HUES64 (cell line): ENCODE data around the gene DUSP15.

Experiments used
- H3K27ac ChIP-seq: 2 replicates; pipeline ENCODE4 v1.7.0; 2013; ENCODE audit warnings: low read depth, low read length, inconsistent platforms
- H3K27me3 ChIP-seq: 2 replicates; pipeline ENCODE4 v1.6.1; 2013; ENCODE audit warnings: mild to moderate bottlenecking, low read length; ENCODE audit not compliant: insufficient read depth
- H3K36me3 ChIP-seq: 2 replicates; pipeline ENCODE4 v1.6.1; 2013; ENCODE audit warnings: mild to moderate bottlenecking, low read length; ENCODE audit not compliant: insufficient read depth
- H3K4me1 ChIP-seq: 2 replicates; pipeline ENCODE4 v1.6.1; 2013; ENCODE audit warnings: mild to moderate bottlenecking, low read length, moderate library complexity; ENCODE audit not compliant: insufficient read depth
- H3K4me3 ChIP-seq: 2 replicates; pipeline ENCODE4 v1.5.1; 2013; ENCODE audit warnings: mild to moderate bottlenecking, low read length, moderate library complexity
- H3K9ac ChIP-seq: 2 replicates; pipeline ENCODE4 v1.6.1; 2013; ENCODE audit warnings: mild to moderate bottlenecking, low read depth, low read length
- H3K9me3 ChIP-seq: 2 replicates; pipeline ENCODE4 v1.6.1; 2013; ENCODE audit warnings: low read depth, low read length; ENCODE audit not compliant: insufficient read depth
- WGBS: fragments of 150-250, 120-280 bp; methylation state at CpG from one replicate; pipeline ENCODE4 v1.1.7; 2013; ENCODE audit warnings: missing lambda C conversion rate; 5-methylcytosine and 5-hydroxymethylcytosine counted together

The DUSP15 gene

DNA sequence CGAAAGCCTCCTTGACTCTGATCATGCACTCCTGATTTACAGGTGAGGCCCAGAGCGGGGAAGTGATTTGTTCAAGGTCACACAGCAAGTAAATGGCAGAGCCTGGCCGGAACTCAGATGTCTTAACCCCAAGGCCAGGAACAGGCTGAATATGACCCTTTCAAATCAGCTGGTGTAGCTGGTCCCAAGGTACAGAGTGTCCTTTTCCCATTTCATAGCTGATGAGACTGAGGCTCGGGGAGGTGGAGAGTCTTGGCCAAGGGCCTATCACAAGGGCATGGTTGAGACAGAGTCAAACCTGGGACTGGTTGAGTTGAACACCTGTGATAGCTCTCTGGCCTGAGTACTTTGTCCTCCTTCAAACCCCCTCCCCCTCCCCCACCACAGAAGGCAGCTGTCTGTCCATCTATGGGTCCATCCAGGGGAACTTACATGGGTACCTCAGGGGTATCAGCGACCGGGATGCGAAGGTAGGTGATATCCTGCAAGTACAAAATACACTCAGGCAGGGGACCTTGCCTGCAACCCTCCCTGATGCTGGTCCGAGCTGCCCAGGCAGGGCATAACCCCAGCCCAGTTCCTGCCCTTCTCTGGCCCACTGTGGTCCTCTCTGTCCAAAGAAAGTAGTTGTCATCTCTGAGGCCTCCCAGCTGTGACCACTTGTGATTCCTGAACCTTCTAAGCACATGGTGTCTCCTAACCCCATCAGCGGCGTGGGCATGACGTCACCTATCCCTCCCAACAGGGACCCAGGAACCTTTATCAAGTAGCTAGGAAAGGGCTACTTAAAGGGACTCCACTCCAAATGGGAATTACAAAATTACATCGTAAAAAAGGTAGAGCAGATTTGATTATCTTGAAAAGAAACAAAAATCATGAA, 5.6 kb downstream of the DUSP15 start:
- 93% methylated on average over 11 of the region's 12 CpGs for WGBS
- no peak overlapping the region for H3K4me3 ChIP-seq
- no peaks in the 10 kb centered on the region for H3K36me3 ChIP-seq
- peaks cover 11% of the 10 kb centered on the region; the same call in 1 of the 2 replicates for H3K4me1 ChIP-seq
- H3K27ac ChIP-seq, result no peak overlapping the region
- peaks cover 14% of the 10 kb centered on the region for H3K27me3 ChIP-seq
- no peaks in the 10 kb centered on the region for H3K9me3 ChIP-seq
- H3K9ac ChIP-seq, result no peak overlapping the region

DNA sequence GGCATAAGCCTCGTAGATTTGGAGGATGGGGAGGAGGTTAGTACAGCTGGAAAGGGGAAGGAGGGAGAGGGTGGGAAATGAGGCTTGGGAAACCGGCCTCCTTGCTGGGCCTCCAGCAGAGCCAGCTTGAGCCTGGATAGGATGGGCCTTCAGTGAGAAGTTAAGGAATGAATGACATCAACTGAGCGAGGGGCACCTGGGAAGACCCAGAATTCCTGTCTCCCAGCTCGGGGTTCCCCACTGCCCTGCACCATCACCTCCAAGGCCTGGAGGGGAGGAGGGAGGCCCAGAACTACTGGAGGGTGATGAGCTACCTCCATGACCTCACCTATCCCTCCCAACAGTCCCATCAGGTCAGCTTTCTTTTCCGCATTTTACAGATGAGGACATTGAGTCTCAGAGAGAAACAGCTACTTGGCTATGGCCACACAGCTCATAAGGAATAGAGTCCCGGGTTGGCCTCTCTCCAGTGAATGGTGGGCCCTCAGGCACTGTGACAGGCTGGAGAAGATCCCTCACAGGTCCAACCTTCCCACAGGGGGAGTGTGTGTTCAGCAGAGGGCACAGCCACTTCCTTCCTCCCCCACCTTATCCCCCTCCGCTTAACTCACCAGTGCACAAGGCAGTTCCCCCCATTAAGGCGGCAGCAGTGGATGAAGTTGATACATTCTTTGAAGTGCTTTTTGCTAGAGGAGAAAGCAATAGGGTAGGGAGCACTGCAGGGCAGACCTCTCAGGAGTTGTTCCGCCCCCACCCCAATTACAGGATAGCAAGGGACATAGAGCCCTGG, 6.8 kb downstream of the DUSP15 start:
- peaks cover 2% of the 10 kb centered on the region for H3K27me3 ChIP-seq
- no peak overlapping the region for H3K4me3 ChIP-seq
- H3K36me3 ChIP-seq, result no peaks in the 10 kb centered on the region
- no peak overlapping the region for H3K9ac ChIP-seq
- no peak overlapping the region for H3K27ac ChIP-seq
- H3K9me3 ChIP-seq, result no peaks in the 10 kb centered on the region
- 94% methylated on average over 7 of the region's 9 CpGs for WGBS
- H3K4me1 ChIP-seq, result peaks cover 11% of the 10 kb centered on the region; the same call in 1 of the 2 replicates

DNA sequence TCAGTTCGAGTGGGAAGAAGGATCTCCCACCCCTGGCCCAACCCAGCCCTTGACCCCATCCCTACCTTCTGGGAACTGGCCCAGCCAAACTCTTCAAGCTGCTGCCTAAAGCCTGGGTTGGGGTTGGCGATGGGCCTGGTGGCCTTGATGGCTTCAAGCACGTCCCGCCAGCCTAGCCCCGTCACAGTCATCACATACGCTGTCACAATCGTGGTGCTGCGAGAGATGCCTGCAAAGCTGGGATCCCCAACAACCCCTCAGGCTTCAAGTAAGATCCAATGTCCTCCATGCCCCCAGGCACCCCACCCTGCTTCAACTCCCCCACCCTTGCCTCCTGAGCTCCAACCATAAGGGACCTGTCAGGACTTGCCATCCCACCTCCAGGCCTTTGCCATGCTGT, 7.8 kb downstream of the DUSP15 start:
- no peak overlapping the region for H3K27ac ChIP-seq
- H3K4me1 ChIP-seq, result peaks cover 11% of the 10 kb centered on the region; the same call in 1 of the 2 replicates
- no peaks in the 10 kb centered on the region; the same call in 1 of the 2 replicates for H3K27me3 ChIP-seq
- H3K4me3 ChIP-seq, result peak overlapping the region; percentile 66; the same call in 1 of the 2 replicates
- no peak overlapping the region for H3K9ac ChIP-seq
- WGBS, result 92% methylated on average over 8 of the region's 8 CpGs
- H3K9me3 ChIP-seq, result no peaks in the 10 kb centered on the region
- H3K36me3 ChIP-seq, result no peaks in the 10 kb centered on the region

DNA sequence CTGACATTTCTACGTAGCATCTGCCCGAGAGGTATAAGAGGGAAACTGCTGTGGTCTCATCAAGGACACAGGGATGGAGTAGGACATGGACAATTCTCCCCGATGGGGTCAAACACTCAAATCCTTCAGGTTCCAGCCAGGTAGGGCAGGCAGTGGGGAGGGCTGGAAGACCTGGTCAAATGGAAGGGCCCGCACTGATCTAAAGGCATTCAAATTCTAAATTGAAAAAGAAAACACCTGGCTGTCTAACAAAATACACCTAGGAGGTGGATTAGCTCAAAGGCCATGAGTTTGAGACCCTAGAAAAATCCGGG, 8.2 kb downstream of the DUSP15 start:
- WGBS, result 35% methylated on average over 5 of the region's 5 CpGs
- Histone ChIP-seq H3K27ac (no peak overlapping the region; the same call in 1 of the 2 replicates), H3K9ac (peak overlapping the region; percentile 21; the same call in 1 of the 2 replicates), H3K4me1 (peaks cover 11% of the 10 kb centered on the region; the same call in 1 of the 2 replicates), H3K4me3 (peak overlapping the region; percentile 66), H3K36me3 (no peaks in the 10 kb centered on the region), H3K9me3 (no peaks in the 10 kb centered on the region), H3K27me3 (no peaks in the 10 kb centered on the region; the same call in 1 of the 2 replicates)

DNA sequence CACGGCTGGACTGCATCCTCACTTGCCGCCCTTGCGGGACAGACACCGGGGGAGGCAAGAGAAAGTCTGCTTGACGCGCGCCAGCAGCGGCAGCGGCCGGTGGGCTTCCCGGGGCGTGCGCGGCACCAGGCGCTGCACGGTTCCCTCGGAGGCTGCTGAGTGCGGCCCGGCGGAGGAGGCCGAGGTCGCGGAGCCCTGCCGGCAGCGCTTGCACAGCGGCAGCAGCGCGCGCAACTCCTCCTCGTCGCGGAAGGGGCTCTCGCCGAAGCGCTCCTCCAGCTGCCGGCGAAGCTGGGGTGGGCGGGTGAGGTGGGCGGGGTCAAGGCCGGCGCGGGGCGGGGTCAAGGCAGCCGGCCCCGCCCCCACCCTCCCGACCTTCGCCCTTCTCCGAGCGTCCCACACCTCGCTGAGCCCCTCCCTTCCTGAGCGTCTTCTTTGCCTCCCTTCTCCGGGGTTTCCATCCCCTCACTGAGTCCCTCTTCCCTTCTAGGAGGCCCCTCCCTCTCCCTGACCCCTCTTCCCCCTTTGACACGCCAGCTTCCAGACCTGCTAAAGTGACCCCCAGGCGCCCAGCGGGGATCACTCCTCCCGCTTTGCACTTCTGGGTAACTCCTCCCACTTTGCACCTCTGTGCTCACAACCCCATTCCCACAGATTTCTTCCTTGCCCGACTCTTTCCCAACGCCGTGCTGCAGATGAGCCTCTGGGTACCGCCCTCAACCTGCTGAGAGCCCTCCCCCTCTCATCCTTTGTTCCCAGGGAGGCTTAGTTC, 8.8 kb downstream of the DUSP15 start:
- peak overlapping the region; percentile 66 for H3K4me3 ChIP-seq
- peaks cover 11% of the 10 kb centered on the region; the same call in 1 of the 2 replicates for H3K4me1 ChIP-seq
- H3K9me3 ChIP-seq, result no peaks in the 10 kb centered on the region
- WGBS, result 1% methylated on average over 60 of the region's 60 CpGs
- H3K27ac ChIP-seq, result peak overlapping the region; percentile 32; the same call in 1 of the 2 replicates
- H3K36me3 ChIP-seq, result no peaks in the 10 kb centered on the region
- H3K9ac ChIP-seq, result peak overlapping the region; percentile 63
- H3K27me3 ChIP-seq, result no peaks in the 10 kb centered on the region; the same call in 1 of the 2 replicates

DNA sequence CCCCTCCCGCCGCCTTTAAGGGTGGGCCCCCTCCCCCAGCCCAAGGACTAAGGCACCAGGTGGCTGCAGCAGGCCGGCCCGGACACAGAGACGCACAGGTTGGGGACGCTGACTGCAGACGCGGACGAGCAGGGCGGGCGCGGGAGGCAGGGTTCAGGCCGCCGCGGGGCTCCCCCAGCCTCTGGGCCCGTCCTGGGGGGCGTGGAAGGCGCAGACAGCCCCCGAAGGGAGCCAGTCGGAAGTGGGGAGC, 9.3 kb downstream of the DUSP15 start:
- H3K4me1 ChIP-seq, result peaks cover 11% of the 10 kb centered on the region; the same call in 1 of the 2 replicates
- no peaks in the 10 kb centered on the region for H3K36me3 ChIP-seq
- H3K9me3 ChIP-seq, result no peaks in the 10 kb centered on the region
- H3K27ac ChIP-seq, result peak overlapping the region; percentile 32; the same call in 1 of the 2 replicates
- peak overlapping the region; percentile 63 for H3K9ac ChIP-seq
- peak overlapping the region; percentile 66 for H3K4me3 ChIP-seq
- no peaks in the 10 kb centered on the region; the same call in 1 of the 2 replicates for H3K27me3 ChIP-seq
- under 1% methylated on average over 20 of the region's 20 CpGs for WGBS

DNA sequence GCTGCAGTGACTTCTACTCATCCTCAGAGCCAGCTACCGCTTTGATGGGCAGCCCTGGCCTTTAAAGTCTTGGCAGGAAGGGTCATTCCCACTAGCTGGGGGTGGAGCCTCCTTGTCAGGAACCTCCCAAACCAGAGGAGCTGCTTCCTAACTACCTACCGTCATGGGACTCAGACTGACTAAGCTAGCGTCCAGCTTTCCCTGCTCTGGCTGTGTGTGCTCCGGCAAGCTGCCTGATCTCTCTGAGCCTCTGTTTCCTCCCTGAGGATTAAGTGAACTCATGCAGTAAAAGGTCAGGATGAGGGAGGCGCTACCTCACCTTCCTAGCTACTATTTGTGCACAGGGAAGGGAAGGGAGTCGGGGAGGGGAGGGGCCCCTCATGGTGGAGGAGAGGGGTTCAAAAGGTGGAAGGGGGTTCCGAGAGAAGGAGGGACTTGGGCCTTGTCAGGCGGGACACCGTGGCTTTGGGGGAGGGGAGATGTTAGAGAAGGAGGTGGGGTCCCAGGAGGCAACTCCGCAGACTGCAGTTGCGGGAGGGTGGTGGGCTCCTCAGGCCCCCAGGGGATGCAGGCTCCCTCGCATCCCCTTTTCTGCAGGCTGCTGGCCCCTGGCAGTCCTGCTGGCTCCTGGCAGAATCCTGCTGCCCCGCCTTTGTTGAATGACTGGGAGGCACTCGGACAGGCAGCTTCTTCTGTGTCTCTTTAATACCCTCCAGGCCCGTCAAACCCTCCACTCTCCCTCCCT, 9.8 kb downstream of the DUSP15 start:
- no peaks in the 10 kb centered on the region for H3K36me3 ChIP-seq
- H3K27me3 ChIP-seq, result no peaks in the 10 kb centered on the region; the same call in 1 of the 2 replicates
- H3K27ac ChIP-seq, result no peak overlapping the region
- H3K4me3 ChIP-seq, result peak overlapping the region; percentile 66
- no peaks in the 10 kb centered on the region for H3K9me3 ChIP-seq
- H3K4me1 ChIP-seq, result peaks cover 11% of the 10 kb centered on the region; the same call in 1 of the 2 replicates
- H3K9ac ChIP-seq, result no peak overlapping the region
- 8% methylated on average over 15 of the region's 15 CpGs for WGBS

DNA sequence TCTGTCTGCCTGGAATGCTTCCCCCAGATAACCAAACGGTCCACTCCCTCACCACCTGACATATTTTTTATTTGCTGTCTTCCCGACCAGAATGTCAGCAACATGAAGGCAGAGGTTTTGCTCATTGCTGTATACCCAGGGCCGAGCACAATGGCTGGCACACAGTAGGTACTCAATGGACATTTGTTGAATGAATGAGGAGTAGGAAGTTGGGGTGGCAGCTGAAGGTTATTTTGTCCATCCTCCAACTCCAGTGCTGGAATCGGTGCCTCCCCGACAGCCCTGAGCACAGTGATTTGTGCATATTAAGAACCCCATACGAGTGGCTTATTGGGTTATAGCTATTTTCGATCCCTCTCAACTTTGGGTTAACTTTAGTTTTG, 10.3 kb downstream of the DUSP15 start:
- Histone ChIP-seq H3K27me3 (no peaks in the 10 kb centered on the region; the same call in 1 of the 2 replicates), H3K36me3 (no peaks in the 10 kb centered on the region), H3K9me3 (no peaks in the 10 kb centered on the region), H3K27ac (no peak overlapping the region), H3K4me1 (peaks cover 11% of the 10 kb centered on the region; the same call in 1 of the 2 replicates), H3K9ac (no peak overlapping the region), H3K4me3 (peak overlapping the region; percentile 66)
- WGBS, result 84% methylated on average over 7 of the region's 7 CpGs

DNA sequence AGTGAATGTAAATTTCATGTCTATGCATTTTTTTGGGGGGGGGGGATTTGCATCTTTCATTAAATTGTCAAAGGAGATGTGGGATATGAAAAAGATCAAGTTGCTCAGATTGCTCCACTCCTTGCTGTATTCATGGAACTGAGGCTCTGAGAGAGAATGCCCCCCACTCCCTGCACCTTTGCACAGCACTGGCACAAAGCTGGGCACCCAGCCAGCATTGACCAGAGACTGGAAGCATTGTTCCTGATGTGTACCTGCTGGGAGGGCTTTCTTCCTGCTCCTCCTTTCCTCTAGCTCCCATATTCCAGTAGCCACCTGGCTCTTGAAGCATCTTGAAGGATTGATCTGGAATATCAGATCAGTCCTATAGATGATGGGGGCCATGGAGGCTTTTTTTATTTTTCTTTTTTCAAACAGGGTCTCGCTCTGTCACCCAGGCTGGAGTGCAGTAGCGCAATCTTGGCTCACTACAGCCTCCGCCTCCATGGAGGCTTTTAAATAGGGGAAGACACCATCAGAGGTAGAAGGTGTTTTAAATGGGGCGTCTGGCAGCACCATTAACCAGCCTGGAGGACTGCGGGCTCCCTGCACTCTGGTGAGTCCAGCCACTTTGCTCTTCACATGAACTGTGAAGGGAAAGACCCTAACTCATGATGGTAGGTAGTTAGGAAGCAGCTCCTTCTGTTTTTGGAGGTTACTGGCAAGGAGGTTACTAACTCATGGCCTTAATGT, 10.9 kb downstream of the DUSP15 start:
- no peaks in the 10 kb centered on the region; the same call in 1 of the 2 replicates for H3K27me3 ChIP-seq
- no peak overlapping the region for H3K9ac ChIP-seq
- peaks cover 11% of the 10 kb centered on the region; the same call in 1 of the 2 replicates for H3K4me1 ChIP-seq
- H3K27ac ChIP-seq, result no peak overlapping the region
- H3K9me3 ChIP-seq, result no peaks in the 10 kb centered on the region
- 90% methylated on average over 5 of the region's 5 CpGs for WGBS
- no peak overlapping the region for H3K4me3 ChIP-seq
- H3K36me3 ChIP-seq, result no peaks in the 10 kb centered on the region

DNA sequence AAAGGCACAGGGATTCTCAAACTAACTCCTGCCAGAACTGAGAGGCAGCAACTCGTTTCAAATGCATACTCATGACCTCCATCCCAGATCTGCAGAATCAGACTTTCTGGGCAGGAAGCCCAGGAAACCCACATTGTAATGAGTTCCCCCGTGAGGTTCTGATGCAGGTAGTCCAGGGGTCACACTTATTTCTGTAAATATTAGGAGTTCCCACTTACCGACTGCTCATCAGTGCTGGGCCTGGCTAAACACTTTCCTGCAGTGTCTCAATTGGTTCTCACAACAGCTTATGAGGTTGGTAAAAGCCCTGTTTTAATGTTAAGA, 11.6 kb downstream of the DUSP15 start:
- Histone ChIP-seq H3K4me1 (peaks cover 11% of the 10 kb centered on the region; the same call in 1 of the 2 replicates), H3K27ac (no peak overlapping the region), H3K9me3 (no peaks in the 10 kb centered on the region), H3K27me3 (no peaks in the 10 kb centered on the region; the same call in 1 of the 2 replicates), H3K4me3 (no peak overlapping the region), H3K36me3 (no peaks in the 10 kb centered on the region), H3K9ac (no peak overlapping the region)
- 85% methylated on average over 3 of the region's 3 CpGs for WGBS
